DMS 273 (cell line): Measurements from ENCODE around the gene APBB1.

ENCODE experiments used
- DNase-seq: peaks from one replicate; lab custom pipeline; 2025; ENCODE audit not compliant: unreplicated experiment; lab: John Stamatoyannopoulos, UW

Gene APBB1

GRCh38 chr11:6417907-6418556 lies 862 bp downstream of the APBB1 start:
- DNase-seq: peak; percentile 26

GRCh38 chr11:6415797-6416196 lies 3.1 kb downstream of the APBB1 start:
- DNase-seq: no peak

GRCh38 chr11:6414874-6415328 lies 4.0 kb downstream of the APBB1 start:
- DNase-seq: no peak

GRCh38 chr11:6413791-6414201 lies 5.1 kb downstream of the APBB1 start:
- DNase-seq: no peak

- no peak for DNase-seq
Observed at GRCh38 chr11:6411594-6412031, 7.3 kb downstream of the APBB1 start.

GRCh38 chr11:6410695-6411430 lies 8.0 kb downstream of the APBB1 start:
- no peak for DNase-seq

- DNase-seq: no peak
Observed at GRCh38 chr11:6406370-6406769, 12.5 kb downstream of the APBB1 start.

- DNase-seq: peak; percentile 50
Observed at GRCh38 chr11:6405846-6406245, 13.0 kb downstream of the APBB1 start.

GRCh38 chr11:6405052-6405667 lies 13.7 kb downstream of the APBB1 start:
- DNase-seq: no peak

GRCh38 chr11:6404342-6405051 lies 14.4 kb downstream of the APBB1 start:
- peak; percentile 42 for DNase-seq

- DNase-seq: no peak
Observed at GRCh38 chr11:6403539-6403938, 15.4 kb downstream of the APBB1 start.

- no peak for DNase-seq
Observed at GRCh38 chr11:6402561-6402981, 16.3 kb downstream of the APBB1 start.

- no peak for DNase-seq
Observed at GRCh38 chr11:6402061-6402470, 16.8 kb downstream of the APBB1 start.

- no peak for DNase-seq
Observed at GRCh38 chr11:6401464-6401863, 17.4 kb downstream of the APBB1 start.

- DNase-seq: no peak
Observed at GRCh38 chr11:6400431-6401345, 18.2 kb downstream of the APBB1 start.

GRCh38 chr11:6397636-6398035 lies 21.3 kb downstream of the APBB1 start:
- no peak for DNase-seq

GRCh38 chr11:6397156-6397555 lies 21.7 kb downstream of the APBB1 start:
- DNase-seq: peak; percentile 16

- no peak for DNase-seq
Observed at GRCh38 chr11:6395470-6396060, 23.3 kb downstream of the APBB1 start.

- peak; percentile 60 for DNase-seq
Observed at GRCh38 chr11:6393989-6394670, 24.8 kb downstream of the APBB1 start.
